Activated naive CD4-positive, alpha-beta T cell treated with anti-CD3 and anti-CD28 coated beads, Interleukin-2, amount 10 ng/mL, durations not matched to agents 7 days and 5 days (primary cell): ENCODE results near the gene CLEC4M.
A peak's percentile ranks its signal among the peaks of the same experiment; 100 is the strongest.

Source experiments
- CTCF ChIA-PET: fragments of 350-600 bp; sonication (Branson Sonifier 250); formaldehyde crosslinking; loops from one replicate; lab custom pipeline; 2021; ENCODE audit warnings: antibody characterized with exemption; lab: Charles Lee
- DNase-seq: peaks from one replicate; pipeline ENCODE4 v3.0.0-alpha.2; 2020
- H3K27ac Mint-ChIP-seq: one replicate; pipeline ENCODE4 v1.8.0; 2021; ENCODE audit warnings: mild to moderate bottlenecking, moderate library complexity, mixed read lengths
- H3K27me3 Mint-ChIP-seq: one replicate; pipeline ENCODE4 v1.8.0; 2021; ENCODE audit warnings: mild to moderate bottlenecking, mixed read lengths
- H3K36me3 Mint-ChIP-seq: one replicate; pipeline ENCODE4 v1.8.0; 2021; ENCODE audit warnings: mixed read lengths
- H3K4me1 Mint-ChIP-seq: one replicate; pipeline ENCODE4 v1.8.0; 2021; ENCODE audit warnings: mixed read lengths
- H3K4me3 Mint-ChIP-seq: one replicate; pipeline ENCODE4 v1.8.0; 2021; ENCODE audit warnings: mild to moderate bottlenecking, moderate library complexity, mixed read lengths
- H3K9me3 Mint-ChIP-seq: one replicate; pipeline ENCODE4 v1.8.0; 2021; ENCODE audit warnings: mixed read lengths

Gene CLEC4M

DNA sequence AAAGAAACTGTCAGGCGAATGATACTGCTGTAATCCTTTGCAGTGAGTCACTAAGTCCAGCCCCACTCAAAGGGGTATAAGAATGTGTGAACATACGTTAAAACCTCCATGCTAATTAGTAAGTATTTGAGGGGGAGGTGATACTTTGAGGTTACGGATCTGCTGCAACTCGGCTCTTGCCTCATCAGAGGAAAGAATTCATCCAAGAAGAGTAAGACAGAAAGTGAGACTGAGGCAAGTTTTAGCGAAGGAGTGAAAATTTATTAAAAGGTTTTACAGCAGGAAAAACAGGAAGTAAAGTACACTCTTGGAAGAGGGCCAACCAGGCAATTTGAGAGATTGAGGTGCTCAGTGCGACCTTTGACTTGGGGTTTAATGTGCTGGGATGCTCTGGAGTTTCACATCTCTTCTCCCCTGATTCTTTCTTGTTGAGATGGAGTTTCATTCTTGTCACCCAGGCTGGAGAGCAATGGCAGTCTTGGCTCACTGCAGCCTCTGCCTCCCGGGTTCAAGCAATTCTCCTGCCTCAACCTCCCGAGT, 9.8 kb downstream of the CLEC4M start:
- CTCF ChIA-PET: interaction anchor here (1.6 kb wide), 1 partner anchor 92 kb away, joined by 3 read pairs; the partner anchor contains the start of gene TRAPPC5
- DNase-seq: no peak
- Mint-ChIP-seq H3K9me3 (no peaks in the 10 kb centered on the region), H3K4me3 (no peak overlapping the region), H3K4me1 (peaks cover 9% of the 10 kb centered on the region), H3K36me3 (no peaks in the 10 kb centered on the region), H3K27me3 (peaks cover 11% of the 10 kb centered on the region), H3K27ac (peak overlapping the region; percentile 0)

DNA sequence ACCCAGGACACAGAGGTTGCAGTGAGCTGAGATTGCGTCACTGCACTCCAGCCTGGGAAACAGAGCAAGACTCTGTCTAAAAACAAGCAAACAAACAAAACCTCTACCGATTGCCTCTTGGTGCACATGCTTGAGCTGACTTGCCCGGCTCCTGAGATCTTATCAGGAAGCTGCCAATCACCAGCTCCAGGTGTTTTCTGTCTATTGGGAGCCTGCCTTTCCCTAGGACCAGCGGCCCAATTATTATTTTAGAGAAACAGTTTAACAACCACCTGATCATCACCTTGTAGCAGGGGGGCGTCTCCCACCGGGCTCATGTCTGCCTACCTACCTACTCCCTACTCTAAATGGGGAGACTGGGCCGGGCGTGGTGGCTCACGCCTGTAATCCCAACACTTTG, 10.8 kb downstream of the CLEC4M start:
- H3K4me3 Mint-ChIP-seq: no peak overlapping the region
- no peak overlapping the region for H3K27ac Mint-ChIP-seq
- CTCF ChIA-PET: no interaction called here
- H3K27me3 Mint-ChIP-seq: peaks cover 15% of the 10 kb centered on the region
- H3K9me3 Mint-ChIP-seq: no peaks in the 10 kb centered on the region
- DNase-seq: no peak
- peaks cover 9% of the 10 kb centered on the region for H3K4me1 Mint-ChIP-seq
- no peaks in the 10 kb centered on the region for H3K36me3 Mint-ChIP-seq

DNA sequence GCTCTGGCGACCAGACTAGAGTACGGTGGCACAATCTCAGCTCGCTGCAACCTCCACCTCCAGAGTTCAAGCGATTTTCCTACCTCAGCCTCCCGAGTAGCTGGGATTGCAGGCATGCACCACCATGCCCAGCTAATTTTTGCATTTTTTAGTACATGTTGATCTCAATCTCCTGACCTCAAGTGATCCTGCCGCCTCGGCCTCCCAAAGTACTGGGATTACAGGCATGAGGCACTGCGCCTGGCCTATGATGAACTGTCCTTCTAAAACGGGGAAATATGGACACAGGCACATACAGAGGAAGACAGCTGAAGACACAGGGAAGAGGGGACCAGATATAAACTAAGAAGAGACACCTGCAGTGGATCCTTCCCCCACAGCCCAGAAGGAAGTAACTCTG, 12.7 kb downstream of the CLEC4M start:
- no peak for DNase-seq
- H3K4me3 Mint-ChIP-seq: no peak overlapping the region
- H3K9me3 Mint-ChIP-seq: no peaks in the 10 kb centered on the region
- H3K27me3 Mint-ChIP-seq: peaks cover 18% of the 10 kb centered on the region
- no peaks in the 10 kb centered on the region for H3K36me3 Mint-ChIP-seq
- peaks cover 9% of the 10 kb centered on the region for H3K4me1 Mint-ChIP-seq
- CTCF ChIA-PET: interaction anchor here (0.7 kb wide), 1 partner anchor 207 kb away, joined by 4 read pairs; no protein-coding TSS in a partner anchor
- H3K27ac Mint-ChIP-seq: no peak overlapping the region

DNA sequence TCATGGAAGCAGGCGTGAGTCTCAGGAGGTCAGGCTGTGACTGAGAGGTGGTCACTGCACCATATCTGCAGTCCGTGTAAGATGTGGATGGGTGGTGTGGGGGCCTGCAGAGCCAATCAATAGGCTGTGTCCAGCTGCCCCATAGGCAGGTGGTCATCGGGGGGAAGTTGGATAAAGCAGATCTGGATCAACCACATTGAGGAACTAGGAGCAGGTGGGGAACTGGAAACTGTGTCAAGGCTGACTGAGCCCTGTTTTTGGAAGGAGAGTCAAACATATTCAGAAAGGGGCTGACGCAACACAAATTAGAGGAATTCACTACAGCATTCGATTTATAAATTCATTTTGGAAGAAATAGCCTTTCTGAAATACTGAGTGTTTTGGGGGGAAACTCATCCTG, 15.0 kb downstream of the CLEC4M start:
- no peak for DNase-seq
- Mint-ChIP-seq H3K27me3 (peaks cover 29% of the 10 kb centered on the region), H3K9me3 (no peaks in the 10 kb centered on the region), H3K27ac (no peak overlapping the region), H3K4me1 (peaks cover under 1% of the 10 kb centered on the region), H3K4me3 (no peak overlapping the region), H3K36me3 (no peaks in the 10 kb centered on the region)
- CTCF ChIA-PET: interaction anchor here (1.0 kb wide), 1 partner anchor 21 kb away, joined by 3 read pairs; no protein-coding TSS in a partner anchor

DNA sequence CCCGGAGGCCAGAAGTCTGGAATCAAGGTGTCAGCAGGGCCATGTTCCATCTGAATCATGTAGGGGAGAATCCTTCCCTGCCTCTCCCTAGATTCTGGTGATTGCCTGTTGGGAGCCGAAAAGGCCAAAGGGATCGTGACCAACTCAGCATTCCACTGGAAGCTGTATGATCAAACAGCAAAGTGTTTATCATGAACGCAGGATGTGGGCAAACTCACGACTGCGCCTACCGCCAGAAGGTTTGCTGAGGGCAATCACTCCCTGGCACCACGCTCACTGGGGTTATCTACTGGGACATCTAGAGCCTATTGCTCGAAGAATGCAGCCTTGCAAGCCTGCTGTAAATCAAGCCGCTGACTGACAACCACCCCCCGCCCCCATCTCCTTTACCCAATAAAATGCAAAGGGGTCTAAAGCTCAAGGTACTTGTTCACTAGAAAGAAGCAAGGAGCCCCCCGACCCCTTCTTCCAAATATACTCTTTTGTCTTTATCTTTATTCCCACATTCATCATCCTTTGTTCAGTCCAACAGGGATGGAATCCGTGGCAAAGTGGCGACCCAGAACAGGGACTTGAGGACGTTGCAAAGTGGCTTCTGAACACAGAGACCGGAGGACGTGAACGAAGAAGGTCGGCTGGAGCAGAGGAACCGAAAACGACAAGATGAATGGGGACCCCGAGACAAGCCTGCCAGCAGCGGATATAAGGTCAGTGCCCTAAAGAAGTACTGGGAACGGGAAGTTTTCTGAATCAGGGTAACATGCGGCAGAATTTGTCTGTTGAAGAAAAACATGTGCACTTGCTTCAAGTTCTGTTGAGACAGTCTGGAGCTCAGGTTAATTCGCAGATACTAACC, 16.8 kb downstream of the CLEC4M start:
- no peaks in the 10 kb centered on the region for H3K36me3 Mint-ChIP-seq
- CTCF ChIA-PET: no interaction called here
- no peak overlapping the region for H3K4me3 Mint-ChIP-seq
- DNase-seq: no peak
- H3K4me1 Mint-ChIP-seq: no peaks in the 10 kb centered on the region
- no peak overlapping the region for H3K27ac Mint-ChIP-seq
- H3K9me3 Mint-ChIP-seq: peaks cover 3% of the 10 kb centered on the region
- H3K27me3 Mint-ChIP-seq: peaks cover 41% of the 10 kb centered on the region

DNA sequence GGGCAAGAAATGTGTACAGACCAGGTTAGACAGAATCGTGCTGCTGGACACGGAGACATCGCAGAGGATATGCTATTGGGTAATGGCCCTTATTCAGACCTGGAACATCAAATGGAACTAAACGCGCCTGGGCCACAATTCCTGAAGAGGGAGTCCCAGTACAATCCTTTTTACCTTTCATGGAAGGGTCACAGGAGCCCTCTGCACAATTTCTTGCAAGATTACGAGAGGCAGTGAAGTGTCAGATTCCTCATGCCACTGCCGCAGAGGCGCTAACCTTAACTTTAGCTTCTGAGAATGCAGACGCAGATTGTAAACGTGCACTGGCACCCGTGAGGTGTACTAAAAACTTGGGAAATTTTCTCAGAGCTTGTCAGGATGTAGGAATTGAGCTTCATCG, 18.1 kb downstream of the CLEC4M start:
- no peak overlapping the region for H3K4me3 Mint-ChIP-seq

DNA sequence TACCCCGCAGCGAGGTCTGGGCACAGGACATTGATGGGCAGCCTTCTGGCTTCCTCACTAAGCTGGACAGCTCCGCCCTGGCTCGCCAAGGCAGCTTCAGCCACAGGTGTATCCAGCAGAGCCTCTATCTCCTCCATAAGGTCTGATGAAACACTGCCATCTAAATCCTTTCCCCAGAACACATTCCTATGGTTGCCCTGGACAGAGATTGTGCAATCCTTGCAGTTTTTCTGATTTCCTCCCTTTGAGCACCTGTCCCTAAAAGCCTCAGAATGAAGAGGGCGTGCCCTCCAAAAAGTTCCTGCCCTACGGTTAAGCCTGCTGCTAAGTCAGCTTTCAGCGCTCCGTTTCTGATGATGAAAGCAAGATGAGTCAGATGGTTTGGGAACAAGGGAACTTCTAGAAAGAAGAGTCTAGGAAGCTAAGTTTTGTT, 21.0 kb downstream of the CLEC4M start:
- CTCF ChIA-PET: no interaction called here
- no peaks in the 10 kb centered on the region for H3K36me3 Mint-ChIP-seq
- DNase-seq: no peak
- H3K4me1 Mint-ChIP-seq: no peaks in the 10 kb centered on the region
- peaks cover 5% of the 10 kb centered on the region for H3K9me3 Mint-ChIP-seq
- H3K27ac Mint-ChIP-seq: no peak overlapping the region
- no peak overlapping the region for H3K4me3 Mint-ChIP-seq
- peaks cover 63% of the 10 kb centered on the region for H3K27me3 Mint-ChIP-seq

More for the DNA sequence above, 18.1 kb downstream of the CLEC4M start:
- no peak overlapping the region for H3K27ac Mint-ChIP-seq
- DNase-seq: no peak
- H3K4me1 Mint-ChIP-seq: no peaks in the 10 kb centered on the region
- peaks cover 5% of the 10 kb centered on the region for H3K9me3 Mint-ChIP-seq
- H3K36me3 Mint-ChIP-seq: no peaks in the 10 kb centered on the region
- peaks cover 40% of the 10 kb centered on the region for H3K27me3 Mint-ChIP-seq
- CTCF ChIA-PET: no interaction called here

DNA sequence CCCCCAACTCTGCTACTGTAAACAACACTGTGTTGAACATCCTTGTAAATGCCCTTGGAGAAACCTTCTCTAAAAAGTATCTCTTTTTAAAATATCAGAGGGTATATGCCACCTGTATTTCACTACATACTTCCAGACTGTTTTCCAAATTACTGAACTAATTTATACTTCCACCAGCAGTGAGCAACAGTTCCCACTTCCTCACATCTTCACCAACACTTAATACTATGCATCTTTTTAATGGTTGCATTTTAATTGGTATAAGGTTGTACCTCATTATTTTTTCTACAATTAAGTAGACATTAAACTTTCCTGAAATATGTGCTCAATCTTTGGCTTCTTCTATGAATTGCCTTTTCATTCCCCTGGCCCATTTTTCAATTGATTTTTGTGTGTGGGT, 21.8 kb downstream of the CLEC4M start:
- Mint-ChIP-seq H3K27ac (no peak overlapping the region), H3K4me1 (peaks cover 3% of the 10 kb centered on the region), H3K27me3 (peaks cover 66% of the 10 kb centered on the region), H3K9me3 (peaks cover 5% of the 10 kb centered on the region), H3K4me3 (no peak overlapping the region), H3K36me3 (no peaks in the 10 kb centered on the region)
- CTCF ChIA-PET: no interaction called here
- no peak for DNase-seq

DNA sequence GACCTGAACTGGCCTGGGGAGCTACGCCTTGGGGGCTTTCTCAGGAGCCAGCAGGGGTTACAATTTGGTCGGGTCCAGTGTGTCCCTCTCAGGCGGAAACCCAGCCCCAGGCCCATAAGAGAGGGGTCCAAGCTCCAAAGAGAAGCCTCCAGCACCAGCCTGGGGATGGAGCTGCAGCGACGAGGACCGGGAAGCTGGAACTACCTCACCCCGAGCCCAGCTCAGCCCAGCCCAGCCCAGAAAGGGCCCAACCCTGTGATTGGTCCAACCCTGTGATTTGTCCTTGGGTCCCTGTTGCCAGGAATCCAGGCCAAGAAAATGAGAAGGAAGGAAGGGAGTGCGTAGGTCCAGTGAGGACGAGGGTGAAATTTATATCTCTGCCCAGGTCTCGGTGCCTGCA, 24.1 kb downstream of the CLEC4M start:
- Mint-ChIP-seq H3K9me3 (peaks cover 5% of the 10 kb centered on the region), H3K4me3 (no peak overlapping the region), H3K27me3 (peaks cover 73% of the 10 kb centered on the region), H3K36me3 (no peaks in the 10 kb centered on the region), H3K27ac (no peak overlapping the region), H3K4me1 (peaks cover 3% of the 10 kb centered on the region)
- no peak for DNase-seq
- CTCF ChIA-PET: no interaction called here

DNA sequence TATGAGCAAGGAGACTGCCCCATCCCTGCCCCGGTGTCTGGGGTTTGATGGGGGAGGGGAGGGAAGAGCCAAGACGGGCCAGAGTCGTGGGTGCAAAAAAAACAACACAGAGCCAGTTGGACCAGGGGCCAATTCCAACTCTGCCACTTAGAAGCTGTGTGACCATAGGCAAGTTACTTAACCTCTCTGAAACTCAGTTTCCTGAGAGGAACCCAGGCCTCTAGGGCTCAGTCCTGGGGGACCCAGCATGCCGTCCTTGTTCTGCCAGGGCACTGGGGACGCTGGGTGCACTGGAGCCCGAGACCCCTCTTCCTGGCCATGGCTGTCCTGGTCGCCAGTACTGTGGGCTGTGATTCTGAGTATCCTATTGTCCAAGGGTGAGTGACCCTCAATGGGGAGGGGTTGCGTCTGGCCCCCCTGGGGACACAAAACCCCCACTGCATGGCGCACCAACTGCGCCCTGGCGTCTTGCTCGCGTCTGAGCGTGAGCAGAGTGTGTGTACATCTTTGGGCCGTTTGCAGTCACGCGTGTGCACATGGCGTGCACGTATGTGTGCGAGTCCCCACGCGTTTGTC, 24.6 kb downstream of the CLEC4M start:
- CTCF ChIA-PET: no interaction called here
- Mint-ChIP-seq H3K4me1 (peaks cover 3% of the 10 kb centered on the region), H3K27ac (no peak overlapping the region), H3K36me3 (no peaks in the 10 kb centered on the region), H3K9me3 (peaks cover 5% of the 10 kb centered on the region), H3K4me3 (no peak overlapping the region), H3K27me3 (peaks cover 71% of the 10 kb centered on the region)
- no peak for DNase-seq

DNA sequence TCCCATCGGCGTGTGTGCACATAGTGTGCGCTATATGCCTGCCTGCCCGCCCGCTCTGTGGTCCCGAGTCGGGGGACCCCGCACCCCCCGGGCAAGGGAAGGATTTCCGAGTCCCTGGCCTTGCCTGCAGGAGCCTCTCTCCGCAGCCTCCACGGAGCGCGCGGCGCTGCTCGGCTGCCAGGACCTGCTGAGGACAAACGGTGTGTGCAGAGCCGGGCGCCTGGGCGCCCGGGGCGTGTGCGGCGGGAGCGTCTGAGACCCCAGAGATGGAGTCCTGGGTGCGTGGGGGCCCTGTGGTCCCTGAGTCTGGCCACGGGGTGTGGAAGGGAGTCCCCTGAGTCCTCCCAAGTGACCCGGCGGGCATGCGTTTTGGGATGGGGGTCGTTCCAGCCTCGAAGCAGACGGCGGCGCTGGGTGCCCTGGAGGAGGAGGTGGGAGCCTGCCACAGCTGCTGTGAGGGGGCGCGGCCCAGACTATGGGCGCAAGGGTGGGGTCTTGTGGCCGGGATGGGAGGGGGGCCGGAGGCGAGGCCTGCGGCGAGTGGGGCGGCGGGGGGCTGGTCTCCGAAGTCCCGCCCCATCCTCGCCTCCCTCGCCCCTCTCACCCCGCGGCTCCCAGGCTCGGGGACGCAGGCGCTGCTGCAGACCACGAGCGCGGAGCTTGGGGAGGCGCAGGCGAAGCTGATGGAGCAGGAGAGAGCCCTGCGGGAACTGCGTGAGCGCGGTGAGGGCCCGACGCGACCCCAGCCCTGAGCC, 25.3 kb downstream of the CLEC4M start:
- H3K4me3 Mint-ChIP-seq: no peak overlapping the region
- H3K4me1 Mint-ChIP-seq: peaks cover 3% of the 10 kb centered on the region
- H3K27ac Mint-ChIP-seq: no peak overlapping the region
- H3K27me3 Mint-ChIP-seq: peaks cover 66% of the 10 kb centered on the region
- no peaks in the 10 kb centered on the region for H3K36me3 Mint-ChIP-seq
- no peak for DNase-seq
- CTCF ChIA-PET: no interaction called here
- peaks cover 5% of the 10 kb centered on the region for H3K9me3 Mint-ChIP-seq

DNA sequence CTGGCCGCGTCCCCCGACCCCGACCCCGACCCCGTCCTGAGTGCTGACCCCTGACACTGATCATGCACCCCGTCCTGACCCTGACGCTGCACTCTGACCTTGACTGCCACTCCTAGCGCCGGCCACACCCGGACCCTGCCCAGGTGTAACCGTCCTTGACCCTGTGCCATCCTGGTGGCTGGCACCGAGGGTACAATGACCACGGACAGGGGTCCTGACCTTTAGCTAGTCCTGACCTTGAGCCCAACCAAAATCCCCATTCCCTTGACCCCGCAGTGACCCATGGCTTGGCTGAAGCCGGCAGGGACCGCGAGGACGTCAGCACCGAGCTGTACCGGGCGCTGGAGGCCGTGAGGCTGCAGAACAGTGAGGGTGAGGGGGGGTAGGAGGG, 25.9 kb downstream of the CLEC4M start:
- peaks cover 5% of the 10 kb centered on the region for H3K9me3 Mint-ChIP-seq
- H3K27me3 Mint-ChIP-seq: peaks cover 60% of the 10 kb centered on the region
- DNase-seq: no peak
- H3K27ac Mint-ChIP-seq: no peak overlapping the region
- CTCF ChIA-PET: no interaction called here
- no peak overlapping the region for H3K4me3 Mint-ChIP-seq
- H3K36me3 Mint-ChIP-seq: no peaks in the 10 kb centered on the region
- H3K4me1 Mint-ChIP-seq: peaks cover 3% of the 10 kb centered on the region

DNA sequence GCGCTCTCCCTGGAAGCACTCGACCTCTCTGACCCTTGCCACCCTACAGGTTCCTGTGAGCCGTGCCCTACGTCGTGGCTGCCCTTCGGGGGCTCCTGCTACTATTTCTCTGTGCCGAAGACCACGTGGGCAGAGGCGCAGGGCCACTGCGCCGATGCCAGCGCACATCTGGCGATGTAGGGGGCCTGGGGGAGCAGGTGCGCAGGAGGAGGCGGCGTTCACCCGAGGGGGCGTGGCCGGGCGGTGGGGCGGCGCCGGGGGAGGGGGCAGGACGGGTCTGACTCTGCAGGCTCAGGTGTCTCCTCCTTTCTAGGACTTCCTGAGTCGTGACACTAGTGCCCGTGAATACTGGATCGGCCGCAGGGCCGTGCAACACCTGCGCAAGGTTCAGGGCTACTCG, 26.4 kb downstream of the CLEC4M start:
- no peak overlapping the region for H3K4me3 Mint-ChIP-seq
- DNase-seq: peak; percentile 35
- CTCF ChIA-PET: no interaction called here
- no peak overlapping the region for H3K27ac Mint-ChIP-seq
- H3K4me1 Mint-ChIP-seq: peaks cover 3% of the 10 kb centered on the region
- no peaks in the 10 kb centered on the region for H3K36me3 Mint-ChIP-seq
- peaks cover 5% of the 10 kb centered on the region for H3K9me3 Mint-ChIP-seq
- peaks cover 57% of the 10 kb centered on the region for H3K27me3 Mint-ChIP-seq

DNA sequence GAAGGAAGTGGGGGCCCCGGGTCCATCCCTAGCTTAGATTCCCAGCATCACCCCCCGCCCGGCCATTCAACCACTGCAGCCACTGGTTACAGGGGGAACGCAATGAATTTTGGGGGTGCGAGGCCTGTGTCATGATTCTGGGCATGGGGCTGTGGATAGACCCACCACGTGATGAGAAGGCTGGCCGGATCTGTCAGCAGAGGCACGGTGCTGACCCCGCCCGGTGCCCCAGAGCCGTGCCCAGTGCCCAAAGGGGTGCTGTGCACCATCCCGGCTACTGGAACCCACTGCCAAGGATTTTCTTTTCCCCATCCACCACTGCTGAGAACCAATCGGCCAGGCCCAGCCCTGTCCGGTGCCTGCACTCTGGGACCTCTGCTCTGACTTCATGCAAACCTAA, 27.4 kb downstream of the CLEC4M start:
- Mint-ChIP-seq H3K36me3 (no peaks in the 10 kb centered on the region), H3K27me3 (peaks cover 56% of the 10 kb centered on the region), H3K9me3 (no peaks in the 10 kb centered on the region), H3K27ac (no peak overlapping the region), H3K4me1 (peaks cover 3% of the 10 kb centered on the region), H3K4me3 (no peak overlapping the region)
- DNase-seq: no peak
- CTCF ChIA-PET: no interaction called here
